GM10266 (cell line): ENCODE measurements around the gene MYO1A.
A peak's percentile ranks its signal among the peaks of the same experiment; 100 is the strongest.

Source experiments
- DNase-seq: peaks from one replicate; pipeline ENCODE4 v3.0.0; 2012; ENCODE audit errors: extremely low spot score
- TF ChIP-seq, protein P1 (sequence below): IDR thresholded peaks from 2 replicates; pipeline ENCODE4 v1.5.1; 2012; ENCODE audit warnings: mild to moderate bottlenecking, low read depth; ENCODE audit not compliant: control insufficient read depth, insufficient read depth; ENCODE audit errors: missing control alignments

MYO1A gene

DNA sequence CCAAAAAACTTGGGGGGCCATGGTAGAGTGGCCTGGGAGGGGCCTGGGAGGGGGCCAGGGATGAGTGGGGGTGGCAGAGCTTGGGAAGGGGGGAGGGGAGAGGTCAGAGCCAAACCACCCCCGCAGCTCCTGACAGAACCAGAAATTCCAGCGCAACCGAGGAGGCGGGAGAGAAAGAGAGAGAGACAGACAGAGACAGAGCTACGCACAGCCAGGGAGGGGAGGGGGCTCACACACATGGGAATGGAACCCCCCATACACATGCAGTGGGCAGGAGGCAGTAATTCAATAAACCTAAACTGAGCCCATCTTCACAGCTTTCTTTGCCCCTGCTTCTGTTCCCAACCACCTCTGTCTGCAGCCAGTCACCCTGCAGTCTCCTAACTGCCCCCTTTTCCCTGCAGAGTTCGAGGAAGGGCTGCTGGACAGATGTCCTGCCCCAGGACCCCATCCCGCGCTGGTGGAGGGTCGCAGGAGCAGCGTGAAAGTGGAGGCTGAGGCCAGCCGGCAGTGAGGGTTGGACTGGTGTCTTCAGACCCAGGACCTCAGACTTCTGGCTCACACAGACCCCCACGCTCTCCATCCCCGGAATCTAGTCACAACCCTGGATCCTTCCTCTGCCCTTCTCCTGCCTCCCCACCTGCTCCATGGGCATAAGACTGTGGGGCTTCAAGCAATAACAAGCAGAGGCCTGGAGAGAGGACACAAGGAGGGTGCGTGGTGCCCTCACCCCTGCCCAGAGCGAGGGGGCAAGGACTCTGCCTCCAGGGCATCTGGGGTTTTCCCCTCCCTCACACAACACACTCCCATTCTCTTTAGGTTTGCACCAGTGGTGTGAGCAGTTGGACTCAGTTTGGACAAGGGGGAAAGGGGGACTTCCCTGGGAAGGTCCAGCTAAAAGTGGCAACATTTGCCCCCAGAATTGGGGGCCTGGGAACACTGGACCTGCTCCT lies 44.6 kb upstream of the MYO1A start:
- no peak for DNase-seq

DNA sequence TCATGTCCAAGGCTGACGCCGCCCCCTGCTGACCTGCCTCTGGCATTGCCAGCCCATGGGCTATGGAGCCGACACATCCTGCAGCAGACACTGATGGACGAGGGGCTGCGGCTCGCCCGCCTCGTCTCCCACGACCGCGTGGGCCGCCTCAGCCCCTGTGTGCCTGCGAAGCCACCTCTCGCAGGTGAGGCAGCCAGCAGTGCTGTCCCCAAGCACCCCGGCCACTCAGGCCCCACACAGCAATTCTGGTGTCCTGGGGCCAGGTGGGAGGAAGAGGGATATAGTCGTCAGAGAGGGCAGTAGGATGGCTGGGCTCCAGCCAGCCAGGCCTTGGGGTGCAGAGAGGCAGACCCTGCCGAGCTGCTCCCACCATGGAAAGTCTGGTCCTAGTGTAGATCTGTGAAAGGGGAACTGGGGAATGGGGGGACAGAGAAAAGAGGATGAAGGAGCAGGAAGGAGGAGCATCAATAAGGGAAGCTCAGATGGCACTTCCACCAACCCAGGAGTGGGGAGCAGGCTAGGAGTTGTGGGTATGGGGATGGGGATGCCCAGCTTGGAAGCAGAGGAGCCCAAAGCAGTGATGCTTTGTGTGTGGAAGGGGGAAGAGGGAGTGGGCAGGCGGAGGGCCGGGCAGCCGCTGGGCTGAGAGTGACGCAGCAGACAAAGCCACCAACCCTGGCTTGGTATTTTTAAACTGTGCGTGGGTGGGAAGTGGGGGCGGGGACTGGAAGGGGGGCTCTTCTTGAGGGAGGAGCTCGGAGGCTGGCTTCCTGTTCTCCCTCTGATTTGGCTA lies 43.7 kb upstream of the MYO1A start:
- DNase-seq: peak; percentile 88
- TF ChIP-seq, protein P1, sequence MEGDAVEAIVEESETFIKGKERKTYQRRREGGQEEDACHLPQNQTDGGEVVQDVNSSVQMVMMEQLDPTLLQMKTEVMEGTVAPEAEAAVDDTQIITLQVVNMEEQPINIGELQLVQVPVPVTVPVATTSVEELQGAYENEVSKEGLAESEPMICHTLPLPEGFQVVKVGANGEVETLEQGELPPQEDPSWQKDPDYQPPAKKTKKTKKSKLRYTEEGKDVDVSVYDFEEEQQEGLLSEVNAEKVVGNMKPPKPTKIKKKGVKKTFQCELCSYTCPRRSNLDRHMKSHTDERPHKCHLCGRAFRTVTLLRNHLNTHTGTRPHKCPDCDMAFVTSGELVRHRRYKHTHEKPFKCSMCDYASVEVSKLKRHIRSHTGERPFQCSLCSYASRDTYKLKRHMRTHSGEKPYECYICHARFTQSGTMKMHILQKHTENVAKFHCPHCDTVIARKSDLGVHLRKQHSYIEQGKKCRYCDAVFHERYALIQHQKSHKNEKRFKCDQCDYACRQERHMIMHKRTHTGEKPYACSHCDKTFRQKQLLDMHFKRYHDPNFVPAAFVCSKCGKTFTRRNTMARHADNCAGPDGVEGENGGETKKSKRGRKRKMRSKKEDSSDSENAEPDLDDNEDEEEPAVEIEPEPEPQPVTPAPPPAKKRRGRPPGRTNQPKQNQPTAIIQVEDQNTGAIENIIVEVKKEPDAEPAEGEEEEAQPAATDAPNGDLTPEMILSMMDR: peak; percentile 83

More for the DNA sequence above, 44.6 kb upstream of the MYO1A start:
- TF ChIP-seq, protein P1: no peak

DNA sequence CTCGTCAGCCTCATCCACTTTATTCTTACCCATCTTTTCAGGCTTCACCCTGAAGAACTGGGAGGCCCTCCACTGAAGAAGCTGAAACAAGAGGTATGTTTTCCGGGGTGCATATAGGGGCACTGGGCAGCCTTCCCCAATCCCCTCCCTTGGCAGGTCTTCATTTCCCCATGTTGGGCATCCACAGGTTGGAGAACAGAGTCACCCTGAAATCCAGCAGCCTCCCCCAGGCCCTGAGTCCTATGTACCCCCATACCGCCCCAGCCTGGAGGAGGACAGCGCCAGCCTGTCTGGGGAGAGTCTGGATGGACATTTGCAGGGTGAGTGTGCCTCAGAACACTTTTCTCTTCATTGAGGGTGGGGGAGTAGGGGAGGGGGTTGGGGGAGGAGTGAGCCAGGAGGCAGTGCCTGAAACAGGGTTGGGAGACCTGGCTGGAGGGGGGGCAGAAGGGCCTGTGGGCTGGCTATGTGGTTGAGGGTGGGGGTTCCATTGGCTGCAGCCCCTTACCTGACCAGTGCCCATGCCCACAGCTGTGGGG lies 43.0 kb upstream of the MYO1A start:
- TF ChIP-seq, protein P1: no peak
- DNase-seq: no peak

DNA sequence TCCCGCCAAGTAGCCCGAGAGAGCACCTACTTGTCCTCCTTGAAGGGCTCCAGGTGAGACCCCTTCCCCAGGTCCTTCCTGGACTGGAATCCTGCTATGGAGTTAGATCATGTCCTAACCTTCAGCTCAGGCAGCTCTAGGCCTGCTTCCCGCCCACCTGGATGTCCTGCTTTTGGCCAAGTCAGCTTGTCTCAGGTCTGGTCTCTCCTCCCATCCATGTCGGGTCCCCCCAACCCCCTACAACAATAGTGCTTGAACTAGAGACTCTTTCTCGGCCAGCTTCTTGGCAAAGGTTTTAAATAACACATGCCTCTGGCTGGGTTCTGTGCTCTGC lies 42.6 kb upstream of the MYO1A start:
- no peak for DNase-seq
- TF ChIP-seq, protein P1: no peak

DNA sequence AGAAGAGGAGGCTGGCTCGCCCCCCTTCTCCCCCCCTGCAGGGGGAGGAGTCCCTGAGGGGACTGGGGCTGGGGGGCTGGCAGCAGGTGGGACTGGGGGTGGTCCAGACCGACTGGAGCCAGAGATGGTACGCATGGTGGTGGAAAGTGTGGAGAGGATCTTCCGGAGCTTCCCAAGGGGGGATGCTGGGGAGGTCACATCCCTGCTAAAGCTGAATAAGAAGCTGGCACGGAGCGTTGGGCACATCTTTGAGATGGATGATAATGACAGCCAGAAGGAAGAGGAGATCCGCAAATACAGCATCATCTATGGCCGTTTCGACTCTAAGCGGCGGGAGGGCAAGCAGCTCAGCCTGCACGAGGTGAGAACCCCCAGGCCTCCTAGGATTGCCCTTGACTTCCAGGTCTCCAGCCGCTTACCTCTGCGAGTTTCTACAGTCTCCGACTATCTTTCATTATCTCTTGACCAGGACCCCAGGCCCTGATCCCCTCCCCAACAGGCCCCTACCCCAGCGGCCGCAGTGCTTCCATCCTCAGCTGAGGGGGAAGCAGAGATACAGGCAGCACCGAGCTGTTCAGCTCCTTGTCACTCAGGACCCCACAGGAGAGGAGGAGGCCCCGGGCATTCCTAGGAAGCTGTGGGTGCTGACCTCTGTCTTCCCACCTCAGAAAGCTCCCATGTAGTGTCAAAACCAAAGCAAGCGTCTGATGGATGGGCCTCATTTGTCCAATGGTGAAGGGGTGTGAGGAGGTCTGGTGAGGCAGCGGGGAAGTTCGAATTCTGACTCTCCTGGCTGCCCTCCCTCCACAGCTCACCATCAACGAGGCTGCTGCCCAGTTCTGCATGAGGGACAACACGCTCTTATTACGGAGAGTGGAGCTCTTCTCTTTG lies 42.0 kb upstream of the MYO1A start:
- DNase-seq: no peak
- TF ChIP-seq, protein P1: no peak

DNA sequence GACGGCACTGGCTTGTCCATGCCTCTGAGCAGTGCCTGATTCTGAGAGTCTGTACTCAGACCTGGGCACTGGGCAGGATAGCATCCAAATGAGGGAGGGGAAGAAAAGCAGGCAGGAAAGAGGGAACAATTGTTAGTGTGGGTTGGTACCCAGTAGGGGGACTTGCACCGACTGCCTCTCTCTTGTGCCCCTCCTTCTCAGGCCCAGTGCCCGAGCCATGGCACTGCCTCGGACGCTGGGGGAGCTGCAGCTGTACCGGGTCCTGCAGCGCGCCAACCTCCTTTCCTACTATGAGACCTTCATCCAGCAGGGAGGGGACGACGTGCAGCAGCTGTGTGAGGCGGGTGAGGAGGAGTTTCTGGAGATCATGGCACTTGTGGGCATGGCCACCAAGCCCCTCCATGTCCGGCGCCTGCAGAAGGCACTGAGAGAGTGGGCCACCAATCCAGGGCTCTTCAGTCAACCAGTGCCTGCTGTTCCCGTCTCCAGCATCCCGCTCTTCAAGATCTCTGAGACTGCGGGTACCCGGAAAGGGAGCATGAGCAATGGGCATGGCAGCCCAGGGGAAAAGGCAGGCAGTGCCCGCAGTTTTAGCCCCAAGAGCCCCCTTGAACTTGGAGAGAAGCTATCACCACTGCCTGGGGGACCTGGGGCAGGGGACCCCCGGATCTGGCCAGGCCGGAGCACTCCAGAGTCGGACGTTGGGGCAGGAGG lies 41.2 kb upstream of the MYO1A start:
- DNase-seq: no peak

More for the DNA sequence above, 41.2 kb upstream of the MYO1A start:
- TF ChIP-seq, protein P1: no peak
